ENCODE data around the gene PERCC1.
"Not testable (repeated sequence)": the region's sequence is repeated elsewhere in the genome, so short reads cannot be mapped to it uniquely, and the experiment has no call there.

PERCC1 gene

DNA sequence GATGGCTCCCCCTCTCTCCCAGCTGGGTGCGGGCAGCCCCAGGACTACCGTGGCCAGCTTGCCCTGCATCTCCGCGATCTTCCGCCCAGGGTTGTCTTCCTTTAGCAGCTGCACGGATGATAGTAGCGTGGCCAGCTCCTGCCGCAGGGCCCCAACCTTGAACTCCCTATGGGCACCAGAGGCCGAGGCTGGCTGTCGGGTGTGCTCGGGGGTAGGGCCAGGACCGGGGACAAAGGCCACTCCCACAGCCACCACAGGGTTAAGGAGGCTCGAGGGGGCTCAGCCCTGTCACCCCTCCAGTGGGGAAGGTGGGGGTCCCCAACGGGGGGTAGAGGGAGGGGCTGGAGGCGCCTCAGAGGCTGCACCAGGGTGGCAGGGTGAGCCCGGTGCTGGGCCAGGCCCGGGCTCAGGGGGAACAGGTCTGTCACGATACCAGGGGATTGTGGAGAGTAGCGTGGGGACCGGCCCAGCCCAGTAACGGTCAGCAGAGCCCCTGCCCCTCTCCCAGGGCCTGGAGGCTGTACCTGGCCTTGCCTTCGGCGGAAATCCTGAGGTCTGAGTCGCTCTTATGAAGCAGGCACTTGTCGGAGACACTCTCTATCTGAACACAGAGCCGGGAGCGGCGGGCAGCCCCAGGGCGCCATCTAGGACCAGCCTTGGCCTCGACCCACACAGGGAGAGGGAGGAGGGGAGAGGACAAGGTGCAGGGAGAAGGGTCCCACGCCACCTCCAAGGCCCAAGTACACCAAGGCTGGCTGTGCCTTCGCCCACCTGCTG lies 5.2 kb downstream of the PERCC1 start:
- DNase-seq: no peak

- no peak for DNase-seq
These were observed 6.0 kb downstream of the PERCC1 start for GRCh38 chr16:1436731-1437355.

DNA sequence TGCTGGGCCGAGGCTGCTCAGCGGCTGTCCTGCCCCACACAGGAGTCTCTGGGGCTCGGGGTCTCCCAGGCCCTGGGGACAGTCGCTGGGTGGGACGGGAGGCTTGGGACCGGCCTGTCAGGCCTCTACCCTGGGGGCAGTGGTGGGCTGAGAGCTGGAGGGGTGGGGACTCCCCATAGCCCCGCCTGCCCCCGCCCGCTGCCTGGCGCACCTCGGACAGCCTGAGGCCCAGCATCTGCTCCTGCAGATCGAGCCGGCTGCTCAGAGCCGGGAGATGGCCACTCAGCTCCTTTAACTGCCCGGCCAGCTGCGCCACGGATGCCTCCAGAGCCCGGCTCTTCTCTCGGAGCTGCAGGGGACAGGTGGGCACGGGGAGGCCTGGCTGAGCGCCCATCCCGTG lies 6.7 kb downstream of the PERCC1 start:
- DNase-seq: no peak

DNA sequence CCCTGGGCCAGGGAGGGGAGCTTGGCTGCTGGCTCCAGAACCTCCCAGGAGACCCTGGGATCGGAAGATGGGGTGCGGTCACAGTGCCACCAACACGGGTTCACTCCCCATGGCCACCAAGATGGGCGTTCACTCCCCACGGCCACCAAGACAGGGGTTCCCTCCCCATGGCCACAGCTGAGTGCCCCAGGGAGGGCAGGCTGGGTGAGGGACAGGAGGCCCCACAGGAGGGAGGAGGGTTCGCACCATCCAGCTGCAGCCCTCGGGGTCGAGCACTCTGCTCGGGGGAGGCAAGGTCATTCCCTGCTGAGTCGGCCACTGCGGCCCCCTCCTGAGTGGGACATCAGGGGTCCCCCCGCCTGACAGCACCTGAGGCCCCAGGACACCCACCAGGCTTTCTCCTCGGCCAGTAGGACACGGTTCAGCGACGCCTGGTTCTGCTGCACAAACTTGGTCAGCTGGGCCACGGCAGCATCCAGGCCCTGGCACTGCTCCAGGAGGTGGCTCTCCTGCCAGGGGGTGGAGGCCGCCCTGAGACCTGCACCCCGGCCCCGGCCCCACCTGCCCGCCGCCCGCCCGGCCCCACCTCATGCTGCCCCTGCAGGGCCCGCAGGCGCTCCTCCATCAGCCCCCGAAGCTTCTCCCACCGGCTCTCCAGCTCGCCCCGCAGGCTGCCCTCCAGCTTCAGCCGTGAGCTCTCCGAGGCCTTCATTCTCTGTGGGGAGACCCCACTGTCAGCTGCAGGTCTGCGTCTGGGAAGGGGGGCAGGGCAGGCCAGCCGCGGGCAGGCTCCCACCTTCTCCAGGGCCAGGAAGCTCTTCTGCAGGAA lies 7.6 kb downstream of the PERCC1 start:
- no peak for DNase-seq

DNA sequence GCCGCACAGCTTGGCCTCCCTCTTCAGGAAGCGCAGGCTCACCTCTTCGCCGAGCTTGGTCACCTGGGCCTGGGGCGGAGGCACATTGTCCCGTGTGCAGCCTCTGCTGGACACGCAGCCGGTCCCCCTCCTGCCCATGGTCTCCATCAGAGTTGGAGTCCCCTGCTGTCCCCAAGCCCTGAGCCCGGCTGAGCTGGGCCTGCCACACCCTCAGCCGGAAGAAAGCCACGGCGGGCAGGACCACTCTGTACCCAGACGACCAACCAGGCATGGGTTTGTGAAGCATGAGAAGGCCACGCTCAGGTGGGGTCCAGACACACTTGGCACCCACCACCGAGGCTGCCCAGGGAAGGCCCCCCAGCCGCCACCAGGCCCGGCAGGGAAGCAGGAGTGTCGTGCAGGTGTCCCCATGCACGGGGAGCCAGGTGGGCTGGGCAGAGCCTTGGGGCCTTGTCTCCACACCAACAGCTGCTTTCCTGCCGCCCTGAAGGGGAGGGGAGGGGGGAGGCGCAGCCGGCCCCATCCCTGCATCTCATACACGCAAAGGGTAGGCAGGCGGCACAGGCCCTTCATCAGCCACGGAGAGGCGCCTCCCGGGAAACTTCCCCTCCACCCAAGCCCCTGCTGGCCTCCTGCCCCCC lies 8.3 kb downstream of the PERCC1 start:
- no peak for DNase-seq

DNA sequence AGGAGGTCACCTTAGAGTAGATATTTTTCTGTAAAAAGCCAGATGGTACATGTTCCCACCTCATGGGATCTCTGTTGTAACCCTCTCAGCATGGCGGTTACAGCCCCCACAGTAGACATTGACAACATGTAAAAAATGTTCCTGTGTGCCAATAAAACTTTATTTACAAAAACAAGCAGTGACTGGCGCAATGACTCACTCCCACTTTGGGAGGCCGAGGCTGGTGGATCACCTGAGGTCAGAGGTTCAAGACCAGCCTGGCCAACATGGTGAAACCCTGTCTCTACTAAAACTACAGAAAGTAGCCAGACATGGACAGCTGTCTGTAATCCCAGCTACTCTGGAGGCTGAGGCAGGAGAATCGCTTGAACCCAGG lies 8.8 kb downstream of the PERCC1 start:
- not testable (repeated sequence) for DNase-seq

GRCh38 chr16:1441391-1441829 lies 10.5 kb downstream of the PERCC1 start:
- no peak for DNase-seq

- DNase-seq: no peak
These were observed 11.8 kb downstream of the PERCC1 start for GRCh38 chr16:1442697-1443096.

- DNase-seq: no peak
These were observed 12.6 kb downstream of the PERCC1 start for GRCh38 chr16:1443403-1443973.

GRCh38 chr16:1443980-1444729 lies 13.3 kb downstream of the PERCC1 start, which contains the start of gene CCDC154:
Gene CCDC154, minus strand, starts transcription at chr16:1444556. Its CDS starts 234 bp downstream, at chr16:1444322.
- DNase-seq: no peak

GRCh38 chr16:1444730-1445517 lies 14.0 kb downstream of the PERCC1 start:
- no peak for DNase-seq

DNA sequence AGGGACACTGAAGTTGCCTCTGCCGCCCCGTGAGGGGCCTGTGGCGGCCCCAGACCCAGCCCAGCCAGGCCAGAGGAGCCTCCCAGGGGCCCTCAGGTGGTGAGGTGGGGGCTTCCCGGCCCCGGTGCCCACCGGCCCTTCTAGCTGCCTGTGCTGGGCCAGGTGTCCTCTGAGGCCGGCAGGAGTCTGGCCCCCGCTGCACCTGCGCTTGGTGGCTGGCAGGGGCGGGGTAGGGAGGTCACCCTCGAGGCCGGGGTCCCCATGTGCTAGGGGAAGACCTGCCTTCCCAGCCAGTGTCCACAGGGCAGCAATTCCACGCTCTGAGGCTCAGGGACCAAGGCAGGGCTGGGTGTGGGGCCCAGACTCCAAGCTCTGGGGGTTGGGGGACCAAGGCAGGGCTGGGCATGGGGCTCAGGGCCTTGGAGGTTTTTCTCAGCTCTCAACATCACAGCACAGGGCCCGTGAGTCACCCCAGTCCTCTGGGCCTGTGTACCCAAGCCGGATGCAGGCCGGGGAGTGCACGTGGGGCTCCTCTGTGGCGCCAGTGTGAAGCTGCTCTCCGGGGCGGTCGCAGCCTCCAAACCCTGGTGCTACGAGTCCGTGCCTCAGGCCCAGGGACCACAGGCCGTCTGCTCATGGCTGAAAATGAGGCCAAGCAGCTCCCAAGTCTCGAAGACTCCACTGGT lies 14.8 kb downstream of the PERCC1 start:
- no peak for DNase-seq

- DNase-seq: no peak
These were observed 15.6 kb downstream of the PERCC1 start for GRCh38 chr16:1446296-1447080.

DNA sequence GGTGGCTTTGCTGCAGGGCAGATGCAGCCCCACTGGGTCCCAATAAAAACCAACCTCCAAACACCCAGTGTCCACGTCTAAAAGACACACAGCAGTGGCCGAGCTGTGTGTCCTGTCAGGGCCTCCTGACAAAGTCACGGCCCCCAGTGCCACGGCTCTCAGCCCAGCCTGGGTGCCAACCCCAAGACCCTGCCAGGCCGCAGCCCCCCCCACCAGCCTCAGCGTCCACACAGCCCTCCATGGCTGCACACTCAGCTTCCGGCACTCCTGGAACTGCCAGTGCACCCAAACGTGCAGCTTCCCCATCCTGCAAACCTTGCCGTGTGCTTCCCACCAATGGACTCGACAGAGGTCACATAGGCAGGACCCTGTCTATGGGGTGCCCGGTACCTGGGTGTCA lies 17.1 kb downstream of the PERCC1 start:
- no peak for DNase-seq

DNA sequence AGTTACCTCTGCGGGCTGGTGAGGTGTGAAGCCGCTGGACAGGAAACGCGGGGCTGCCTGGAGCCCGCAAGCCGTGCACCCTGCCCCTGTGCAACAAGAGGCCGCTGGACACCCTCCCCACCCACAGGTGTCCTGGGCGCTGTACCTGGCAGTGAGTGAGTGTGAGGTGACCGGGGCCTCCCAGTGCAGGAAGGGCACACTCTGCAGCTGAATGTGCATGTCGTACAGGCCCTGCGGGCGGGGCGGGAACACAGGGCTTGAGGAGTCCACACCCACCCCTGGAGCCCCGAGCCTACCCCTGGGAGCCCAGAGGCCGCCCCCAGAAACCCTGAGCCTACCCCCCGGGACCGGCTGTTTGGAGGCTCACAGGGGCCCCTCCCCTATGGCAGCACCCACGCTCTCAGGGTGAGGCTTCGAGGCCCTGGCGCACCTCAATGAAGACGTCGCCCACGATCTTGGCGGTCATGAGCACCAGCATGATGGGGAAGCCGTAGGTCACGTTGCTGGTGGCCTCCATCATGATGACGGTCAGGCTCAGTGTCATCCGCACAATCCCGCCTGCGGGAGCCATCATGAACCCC lies 17.7 kb downstream of the PERCC1 start:
- no peak for DNase-seq

DNA sequence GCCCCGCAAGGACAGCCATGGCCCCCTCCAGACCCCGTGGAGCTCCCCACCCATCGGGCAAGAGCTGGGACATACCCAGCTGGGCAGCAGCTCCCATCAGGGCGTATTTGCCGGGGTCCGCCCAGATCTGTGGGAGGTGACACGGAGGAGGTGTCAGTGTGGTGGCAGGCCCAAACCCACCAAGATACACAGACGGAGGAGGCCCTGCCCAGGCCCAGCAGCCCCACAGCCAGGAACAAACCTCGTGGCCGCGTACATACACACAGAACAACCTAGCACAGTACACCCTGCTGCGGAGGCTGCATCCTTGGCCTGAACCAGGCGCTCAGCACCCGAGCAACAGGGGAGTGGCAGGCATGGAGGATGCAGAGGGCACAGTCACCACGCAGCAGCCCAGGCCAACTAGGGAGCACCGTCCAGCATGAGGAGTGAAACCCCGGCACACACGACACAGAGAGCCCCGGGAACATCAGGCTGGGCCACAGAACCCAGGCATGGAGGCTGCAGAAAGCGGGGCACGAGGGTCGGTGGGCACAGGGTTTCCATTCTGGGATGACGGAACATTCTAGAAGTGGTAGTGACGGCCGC lies 18.4 kb downstream of the PERCC1 start:
- DNase-seq: no peak

- DNase-seq: no peak
These were observed 19.3 kb downstream of the PERCC1 start for GRCh38 chr16:1450218-1450617.

DNA sequence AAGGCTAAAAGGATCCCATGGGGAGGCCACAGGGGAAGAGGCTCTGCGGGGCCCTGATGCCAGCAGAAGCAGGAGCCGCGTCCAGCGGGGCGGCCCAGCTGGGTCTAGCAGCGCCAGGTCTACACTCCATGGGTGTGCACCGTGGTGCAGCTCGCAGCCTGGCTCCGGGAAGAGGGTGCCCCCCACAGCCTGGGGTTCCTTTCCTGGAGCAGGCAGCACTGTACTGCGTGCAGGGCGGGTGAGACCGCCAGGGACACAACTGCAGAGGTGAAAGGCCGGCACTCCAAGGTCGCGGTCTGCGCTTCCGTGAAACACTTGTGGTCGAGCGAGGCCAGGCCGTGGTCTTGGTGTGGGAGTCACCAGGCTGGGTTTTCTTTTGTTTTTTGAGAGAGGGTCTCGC lies 20.0 kb downstream of the PERCC1 start:
- no peak for DNase-seq

All from NCI-H510A treated with DMSO at 0.1 percent for 48 hours (cell line).